Measurements from ENCODE around the gene FBN1.

DNA sequence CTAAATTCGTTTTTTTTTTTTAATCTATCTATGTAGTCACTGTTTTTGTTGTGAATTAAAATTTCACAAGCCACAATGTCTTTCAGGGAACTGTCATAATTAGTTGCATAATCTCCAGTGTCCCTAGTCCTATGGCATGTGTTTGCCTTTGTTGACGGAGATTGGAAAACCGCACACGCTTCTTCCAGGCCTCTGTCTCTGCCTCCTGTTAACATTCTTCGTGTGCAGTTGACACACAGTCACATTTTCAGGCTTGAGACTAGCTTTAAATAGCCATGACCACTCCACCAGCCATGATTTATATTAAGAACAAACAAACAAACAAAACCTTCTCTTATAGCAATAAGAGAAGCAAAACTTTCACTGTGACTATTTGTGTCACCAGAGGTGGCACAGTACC lies 174.4 kb downstream of the FBN1 start:
- TF ChIP-seq, protein P1, sequence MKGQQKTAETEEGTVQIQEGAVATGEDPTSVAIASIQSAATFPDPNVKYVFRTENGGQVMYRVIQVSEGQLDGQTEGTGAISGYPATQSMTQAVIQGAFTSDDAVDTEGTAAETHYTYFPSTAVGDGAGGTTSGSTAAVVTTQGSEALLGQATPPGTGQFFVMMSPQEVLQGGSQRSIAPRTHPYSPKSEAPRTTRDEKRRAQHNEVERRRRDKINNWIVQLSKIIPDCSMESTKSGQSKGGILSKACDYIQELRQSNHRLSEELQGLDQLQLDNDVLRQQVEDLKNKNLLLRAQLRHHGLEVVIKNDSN (IDR thresholded peaks at IDR 0.05): no peak
- TF ChIP-seq EP300 (IDR thresholded peaks at IDR 0.05; ENCODE audit: borderline replicate concordance) (no peak), CREB1 (IDR thresholded peaks at IDR 0.05; ENCODE audit: low read depth) (no peak), ZBTB7A (IDR thresholded peaks at IDR 0.05; ENCODE audit: low read depth) (no peak), TAF1 (IDR thresholded peaks at IDR 0.05; ENCODE audit: low read depth) (no peak), RAD21 (IDR thresholded peaks at IDR 0.05; ENCODE audit: low read depth) (no peak), CEBPB (IDR thresholded peaks at IDR 0.05) (no peak), TCF12 (IDR thresholded peaks at IDR 0.05; ENCODE audit: low read depth) (no peak)
